Activated CD8-positive, alpha-beta memory T cell treated with anti-CD3 and anti-CD28 coated beads for 1 hour (primary cell): ENCODE data around the gene RUNX3.
"Not testable (repeated sequence)": the region's sequence is repeated elsewhere in the genome, so short reads cannot be mapped to it uniquely, and the experiment has no call there.

Source experiments
- DNase-seq, 2 donors: peaks; one replicate each; pipeline ENCODE4 v3.0.0-alpha.2; 2020; ENCODE audit warnings: low read depth in 1 of 2; ENCODE audit errors: extremely low read depth in 1 of 2

The RUNX3 gene

DNA sequence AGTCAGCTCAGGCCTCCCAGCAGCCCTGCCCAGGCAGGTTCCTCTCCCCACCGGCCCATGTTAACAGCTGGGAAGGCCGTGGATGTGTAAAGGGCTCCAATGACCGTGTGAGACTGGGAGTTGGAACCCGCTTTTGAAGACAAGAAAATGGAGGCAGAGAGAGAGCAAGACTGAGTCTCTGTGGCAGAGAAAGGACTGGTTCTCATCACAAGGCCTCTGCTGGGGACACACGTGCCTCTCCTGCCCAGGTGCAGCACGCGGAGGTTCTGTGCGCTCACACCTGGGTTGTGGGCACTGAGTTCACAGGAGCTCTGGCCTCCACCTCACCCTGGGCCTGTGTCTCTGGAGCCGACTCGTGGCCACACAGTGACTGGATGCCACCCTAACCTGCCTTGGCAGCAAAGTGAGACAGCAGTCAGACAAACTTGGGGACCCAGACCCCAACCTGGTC lies 27.0 kb downstream of the RUNX3 start:
- no peak for DNase-seq

- DNase-seq: no peak
These were observed 27.6 kb downstream of the RUNX3 start for GRCh38 chr1:24902471-24902891.

GRCh38 chr1:24901791-24902470 lies 28.1 kb downstream of the RUNX3 start:
- no peak for DNase-seq

GRCh38 chr1:24900985-24901781 lies 28.9 kb downstream of the RUNX3 start:
- DNase-seq: no peak

DNA sequence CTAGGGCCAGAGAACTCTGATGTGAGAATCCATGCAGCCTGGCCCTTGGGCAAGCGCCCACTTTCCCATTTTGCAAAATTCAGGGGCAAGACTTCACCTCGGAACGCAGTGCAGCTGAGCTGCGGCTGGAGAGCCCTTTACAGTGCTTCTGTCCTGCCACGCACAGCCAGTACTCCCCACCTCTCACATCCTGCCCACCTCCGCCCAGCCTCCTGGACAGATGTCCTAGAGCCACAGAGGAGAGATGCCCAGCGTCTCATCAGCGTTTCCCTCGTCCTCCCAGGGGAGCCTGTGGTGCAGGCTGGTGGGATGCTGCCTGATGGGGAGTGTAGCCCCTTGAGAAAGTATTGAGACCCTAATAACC lies 29.6 kb downstream of the RUNX3 start:
- no peak for DNase-seq

- DNase-seq: no peak
These were observed 30.2 kb downstream of the RUNX3 start for GRCh38 chr1:24899581-24900485.

- no peak for DNase-seq
These were observed 31.1 kb downstream of the RUNX3 start for GRCh38 chr1:24898909-24899439.

DNA sequence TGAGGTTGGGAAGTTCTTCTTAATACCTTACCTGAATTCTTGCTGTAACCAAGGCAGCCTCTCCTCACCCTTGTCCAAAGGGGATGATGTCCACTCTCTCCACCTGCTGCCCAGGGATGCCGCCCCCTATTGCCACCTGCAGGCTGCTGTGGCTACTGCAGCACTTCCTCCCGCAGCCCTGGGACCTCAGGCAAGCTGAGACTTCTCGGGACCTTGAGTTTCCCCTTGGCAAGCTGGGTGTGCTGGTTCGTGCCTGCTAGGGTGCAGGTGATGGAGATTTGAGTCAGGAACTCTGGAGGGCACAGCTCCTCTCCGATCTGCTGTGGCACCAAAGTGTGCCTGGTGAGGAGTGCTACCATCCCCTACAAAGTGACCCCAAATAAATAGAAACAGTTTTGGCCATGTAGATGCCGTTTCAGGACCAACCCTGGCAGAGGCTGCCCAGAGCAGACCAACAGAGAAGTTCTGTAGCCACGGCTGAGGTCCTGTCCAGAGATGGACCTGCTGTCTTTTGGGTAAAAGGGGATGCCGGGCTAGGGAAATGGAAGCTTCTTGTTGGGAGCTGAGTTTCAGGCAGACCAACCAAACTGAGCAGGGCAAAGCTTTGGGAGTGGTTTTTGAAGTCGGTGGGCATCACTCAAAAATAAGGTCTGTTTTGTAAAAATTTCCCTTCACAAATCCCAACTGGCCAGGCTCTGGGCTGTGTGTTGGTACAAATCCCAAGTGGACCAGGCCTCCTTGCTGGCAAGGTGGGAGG lies 31.7 kb downstream of the RUNX3 start:
- DNase-seq: no peak

GRCh38 chr1:24897263-24898151 lies 32.6 kb downstream of the RUNX3 start:
- no peak for DNase-seq

DNA sequence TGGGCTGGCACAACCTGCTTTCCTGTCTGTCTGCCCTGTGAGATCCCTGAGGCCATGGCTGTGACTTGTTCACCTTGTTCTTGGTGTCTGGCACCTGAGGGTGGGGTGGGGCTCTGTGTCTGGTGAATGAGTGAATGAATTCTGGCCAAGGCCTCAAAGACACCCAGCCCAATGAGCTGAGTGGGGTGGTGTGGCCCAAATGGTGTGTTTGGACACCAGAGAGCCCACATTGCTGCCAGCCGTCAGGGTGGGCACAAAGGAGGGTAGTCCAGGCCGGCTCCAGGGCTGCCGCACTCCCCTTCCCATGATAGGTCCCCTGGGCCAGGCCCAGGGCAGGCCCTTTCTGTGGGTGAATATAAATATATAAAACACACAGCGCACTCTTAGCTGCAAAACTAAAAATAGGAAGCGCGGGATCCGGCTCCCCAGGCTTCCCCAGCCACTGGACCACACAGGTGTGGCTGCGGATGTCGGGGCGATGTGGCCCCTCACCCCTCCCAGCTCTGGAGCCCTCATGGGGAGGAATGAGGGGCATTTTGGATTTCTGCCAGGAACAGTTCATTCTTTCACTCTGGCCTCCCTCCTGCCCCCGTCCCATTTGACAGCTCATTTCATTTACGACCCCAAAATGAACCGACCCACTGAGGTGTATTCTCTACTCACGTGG lies 33.3 kb downstream of the RUNX3 start:
- no peak for DNase-seq

GRCh38 chr1:24896176-24896575 lies 33.9 kb downstream of the RUNX3 start:
- no peak for DNase-seq

GRCh38 chr1:24895511-24895910 lies 34.6 kb downstream of the RUNX3 start:
- DNase-seq: no peak

DNA sequence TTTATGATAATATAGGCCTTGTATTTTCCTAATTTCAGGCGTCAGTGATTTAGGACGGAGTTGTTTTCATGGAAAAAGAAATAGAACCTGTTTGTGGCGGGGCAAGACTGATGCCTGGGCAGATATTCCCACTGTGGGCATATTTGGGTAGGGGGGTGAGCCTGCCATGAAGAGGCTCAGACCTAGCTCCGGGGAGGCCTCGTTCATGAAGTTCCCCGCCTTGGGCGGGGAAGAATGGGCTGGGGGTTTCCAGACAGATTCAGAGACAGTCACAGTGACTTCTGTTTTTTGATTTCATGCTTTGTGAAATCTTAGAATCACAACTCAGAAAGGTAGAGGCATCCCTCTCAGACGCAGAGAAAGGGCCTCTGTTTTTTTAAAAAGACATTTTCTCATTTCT lies 36.1 kb downstream of the RUNX3 start:
- DNase-seq: no peak

- DNase-seq: no peak
These were observed 36.6 kb downstream of the RUNX3 start for GRCh38 chr1:24893431-24893830.

DNA sequence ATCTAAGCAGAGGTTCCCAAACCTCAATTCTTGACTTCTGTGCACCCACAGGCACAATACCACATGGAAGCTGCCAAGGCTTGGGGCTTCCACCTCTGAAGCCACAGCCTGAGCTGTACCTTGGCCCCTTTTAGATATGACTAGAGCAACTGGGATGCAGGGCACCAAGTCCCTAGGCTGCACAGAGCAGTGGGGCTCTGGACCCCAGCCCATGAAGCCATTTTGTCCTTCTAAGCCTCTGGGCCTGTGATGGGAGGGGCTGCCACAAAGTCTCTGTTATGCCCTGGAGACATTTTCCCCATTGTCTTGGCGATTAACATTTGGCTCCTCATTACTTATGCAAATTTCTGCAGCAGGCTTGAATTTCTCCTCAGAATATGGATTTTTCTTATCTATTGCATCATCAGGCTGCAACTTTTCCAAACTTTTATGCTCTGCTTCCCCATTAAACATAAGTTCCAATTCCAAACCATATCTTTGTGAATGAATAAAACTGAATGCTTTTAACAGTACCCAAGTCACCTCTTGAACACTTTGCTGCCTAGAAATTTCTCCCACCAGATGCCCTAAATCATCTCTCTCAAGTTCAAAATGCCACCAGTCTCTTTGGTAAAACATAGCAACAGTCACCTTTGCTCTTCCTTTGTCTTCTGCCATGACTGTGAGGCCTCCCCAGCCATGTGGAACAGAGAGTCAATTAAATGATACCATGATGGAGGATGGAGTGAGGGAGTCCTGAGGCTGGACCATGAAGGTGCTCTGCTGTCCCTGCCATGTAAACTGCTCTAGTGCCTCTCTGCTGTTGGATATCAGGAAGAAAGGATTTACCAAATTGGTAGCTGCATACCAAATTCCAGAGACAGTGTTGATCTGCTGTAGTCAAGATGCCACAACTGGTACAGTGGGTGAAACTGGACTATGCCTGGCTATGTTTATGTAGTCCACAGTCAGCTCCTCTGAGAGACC lies 37.6 kb downstream of the RUNX3 start:
- no peak for DNase-seq

- not testable (repeated sequence) for DNase-seq
These were observed 38.7 kb downstream of the RUNX3 start for GRCh38 chr1:24891367-24891766.

DNA sequence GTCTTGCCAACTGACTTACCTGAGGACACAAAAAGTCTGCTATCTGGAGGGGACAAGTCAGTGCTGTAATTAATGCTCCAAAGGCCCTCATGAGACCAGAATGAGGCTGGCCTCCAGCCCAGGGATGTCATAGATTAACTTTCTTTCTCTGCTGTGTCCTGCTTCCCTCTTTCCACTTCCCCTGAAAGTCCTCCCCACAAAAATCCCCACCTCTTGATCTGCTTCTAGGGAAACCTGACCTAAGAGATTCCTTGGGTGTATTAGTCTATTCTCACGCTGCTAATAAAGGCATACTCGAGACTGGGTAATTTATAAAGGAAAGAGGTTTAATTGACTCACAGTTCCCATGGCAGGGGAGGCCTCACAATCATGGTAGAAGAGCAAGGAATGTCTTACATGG lies 39.2 kb downstream of the RUNX3 start:
- no peak for DNase-seq
